Fibroblast of villous mesenchyme (primary cell): ENCODE results near the gene SPINT1. TPM values are rescaled to one million over a fixed set of nuclear protein-coding genes. Genes with fewer than 3 reads are reported as not detected.

Experiments
- DNase-seq: peaks from one replicate; pipeline ENCODE4 v3.0.0-alpha.2; 2010; ENCODE audit warnings: low read depth
- H3K4me3 ChIP-seq: 2 replicates; pipeline ENCODE4 v1.5.1; 2011; ENCODE audit warnings: low read depth, mild to moderate bottlenecking, low read length
- CTCF ChIP-seq: IDR thresholded peaks from 2 replicates; pipeline ENCODE4 v1.5.1; 2012; ENCODE audit warnings: low read depth, mild to moderate bottlenecking, low read length; ENCODE audit not compliant: insufficient read depth
- total RNA-seq: library from RNA; depleted of rRNA; stranded (reverse); fragments of >200 nt; gene quantifications from 2 replicates; pipeline ENCODE4 v1.2.3, GENCODE V29; 2012

SPINT1 gene
- total RNA-seq, 1 donor, result 0.43 TPM

GRCh38 chr15:40891810-40892446 is 48.1 kb downstream of the SPINT1 start:
- DNase-seq, result peak; percentile 59
- no peak overlapping the region for H3K4me3 ChIP-seq
- TF ChIP-seq CTCF, result peak; percentile 80

GRCh38 chr15:40892447-40893012 is 48.7 kb downstream of the SPINT1 start:
- no peak for TF ChIP-seq CTCF
- DNase-seq, result no peak

GRCh38 chr15:40893019-40893670 is 49.3 kb downstream of the SPINT1 start:
- DNase-seq, result no peak
- no peak for TF ChIP-seq CTCF
- no peak overlapping the region for H3K4me3 ChIP-seq

More at GRCh38 chr15:40892447-40893012, 48.7 kb downstream of the SPINT1 start:
- H3K4me3 ChIP-seq, result no peak overlapping the region

- H3K4me3 ChIP-seq, result peak within 1 kb of the TSS; percentile 97
- peak; percentile 99 for DNase-seq
- peak; percentile 74 for TF ChIP-seq CTCF
Measured at GRCh38 chr15:40893733-40894680, 50.2 kb downstream of the SPINT1 start, which contains the start of gene VPS18. Gene VPS18 (plus strand): TSS chr15:40894450. CDS start chr15:40894769, 319 bp downstream.

GRCh38 chr15:40894681-40895448 is 51.0 kb downstream of the SPINT1 start:
- peak overlapping the region; percentile 97 for H3K4me3 ChIP-seq
- peak; percentile 68 for TF ChIP-seq CTCF
- DNase-seq, result peak; percentile 85

GRCh38 chr15:40899536-40900207 is 55.8 kb downstream of the SPINT1 start:
- no peak for TF ChIP-seq CTCF
- no peak for DNase-seq
- H3K4me3 ChIP-seq, result no peak overlapping the region
